IPS-NIHi11 (cell line): Measurements from ENCODE around the gene S100P.
"Not testable (repeated sequence)": the region's sequence is repeated elsewhere in the genome, so short reads cannot be mapped to it uniquely, and the experiment has no call there.

ENCODE experiments used
- DNase-seq: peaks from one replicate; pipeline ENCODE4 v3.0.0; 2012; ENCODE audit warnings: mixed read lengths, low spot score

S100P gene

GRCh38 chr4:6693231-6694176 lies at the start of gene S100P:
Gene S100P (plus strand): TSS chr4:6693878. CDS start chr4:6693933, 55 bp downstream.
- no peak for DNase-seq

- DNase-seq: no peak
These were observed 48.7 kb upstream of the S100P start for GRCh38 chr4:6644792-6645530.

- DNase-seq: no peak
These were observed 46.5 kb upstream of the S100P start for GRCh38 chr4:6647169-6647568.

GRCh38 chr4:6647582-6648230 lies 46.0 kb upstream of the S100P start:
- DNase-seq: no peak

- no peak for DNase-seq
These were observed 44.5 kb upstream of the S100P start for GRCh38 chr4:6649216-6649615.

- not testable (repeated sequence) for DNase-seq
These were observed 39.5 kb upstream of the S100P start for GRCh38 chr4:6654211-6654610.

- not testable (repeated sequence) for DNase-seq
These were observed 38.4 kb upstream of the S100P start for GRCh38 chr4:6655291-6655690.

- no peak for DNase-seq
These were observed 37.8 kb upstream of the S100P start for GRCh38 chr4:6655924-6656323.

- DNase-seq: no peak
These were observed 36.2 kb upstream of the S100P start for GRCh38 chr4:6657242-6658208.

- DNase-seq: no peak
These were observed 35.5 kb upstream of the S100P start for GRCh38 chr4:6658209-6658595.

- peak; percentile 72 for DNase-seq
These were observed 35.0 kb upstream of the S100P start for GRCh38 chr4:6658597-6659075.

- no peak for DNase-seq
These were observed 33.8 kb upstream of the S100P start for GRCh38 chr4:6659897-6660296.

GRCh38 chr4:6660430-6660829 lies 33.2 kb upstream of the S100P start:
- no peak for DNase-seq

- DNase-seq: no peak
These were observed 31.1 kb upstream of the S100P start for GRCh38 chr4:6662591-6662990.

GRCh38 chr4:6663596-6664393 lies 29.9 kb upstream of the S100P start:
- DNase-seq: peak; percentile 33

- DNase-seq: no peak
These were observed 28.4 kb upstream of the S100P start for GRCh38 chr4:6665320-6665654.

- DNase-seq: no peak
These were observed 25.3 kb upstream of the S100P start for GRCh38 chr4:6668391-6668790.

- no peak for DNase-seq
These were observed 22.0 kb upstream of the S100P start for GRCh38 chr4:6671648-6672047.

- no peak for DNase-seq
These were observed 21.5 kb upstream of the S100P start for GRCh38 chr4:6672131-6672530.

- not testable (repeated sequence) for DNase-seq
These were observed 21.0 kb upstream of the S100P start for GRCh38 chr4:6672541-6673190.
